T47D (cell line): ENCODE measurements around the gene SPINT1.
"Not testable (repeated sequence)": the region's sequence is repeated elsewhere in the genome, so short reads cannot be mapped to it uniquely, and the experiment has no call there.

Experiments used
- DNase-seq, 2 experiments: peaks; one replicate each; pipeline versions ENCODE4 v3.0.0 to v3.0.0-alpha.2; 2011 to 2012; ENCODE audit warnings: low read depth in 1 of 2, low spot score in 1 of 2
- JUND ChIP-seq: IDR thresholded peaks from 2 replicates; pipeline ENCODE4 v1.6.1; 2012; ENCODE audit warnings: low read depth
- in situ Hi-C: cut with HindIII; loops from 2 replicates; pipeline ENCODE4 v1.10.0; 2016; ENCODE audit warnings: low sequenced_read_pairs, low pct_unique_long_range_greater_than_20kb

Gene SPINT1

DNA sequence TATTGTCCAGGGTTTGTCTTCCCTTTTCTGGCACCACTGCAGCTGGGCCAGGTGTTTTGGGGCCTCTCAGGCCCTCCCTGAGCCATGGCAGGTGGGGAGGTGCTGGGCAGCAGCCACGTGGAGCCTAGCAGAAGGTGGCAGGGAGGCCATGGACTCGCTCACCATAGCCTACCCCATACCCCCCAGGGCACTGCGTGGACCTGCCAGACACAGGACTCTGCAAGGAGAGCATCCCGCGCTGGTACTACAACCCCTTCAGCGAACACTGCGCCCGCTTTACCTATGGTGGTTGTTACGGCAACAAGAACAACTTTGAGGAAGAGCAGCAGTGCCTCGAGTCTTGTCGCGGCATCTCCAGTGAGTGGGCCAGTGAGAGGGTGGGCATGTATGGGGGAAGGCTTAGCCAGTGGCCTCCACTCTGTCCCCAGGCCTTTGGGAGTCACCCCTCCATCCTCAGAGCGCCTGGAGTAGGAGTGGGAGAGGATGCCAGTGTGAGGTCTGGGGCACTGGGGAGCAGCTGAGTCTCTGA, 11.9 kb downstream of the SPINT1 start:
- in situ Hi-C loops = no loop called here
- DNase-seq = no peak
- no peak for TF ChIP-seq JUND

DNA sequence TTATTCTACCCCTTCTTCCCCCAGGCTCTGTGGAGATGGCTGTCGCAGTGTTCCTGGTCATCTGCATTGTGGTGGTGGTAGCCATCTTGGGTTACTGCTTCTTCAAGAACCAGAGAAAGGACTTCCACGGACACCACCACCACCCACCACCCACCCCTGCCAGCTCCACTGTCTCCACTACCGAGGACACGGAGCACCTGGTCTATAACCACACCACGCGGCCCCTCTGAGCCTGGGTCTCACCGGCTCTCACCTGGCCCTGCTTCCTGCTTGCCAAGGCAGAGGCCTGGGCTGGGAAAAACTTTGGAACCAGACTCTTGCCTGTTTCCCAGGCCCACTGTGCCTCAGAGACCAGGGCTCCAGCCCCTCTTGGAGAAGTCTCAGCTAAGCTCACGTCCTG, 12.9 kb downstream of the SPINT1 start:
- TF ChIP-seq JUND = no peak
- no peak for DNase-seq
- in situ Hi-C loops = no loop called here

DNA sequence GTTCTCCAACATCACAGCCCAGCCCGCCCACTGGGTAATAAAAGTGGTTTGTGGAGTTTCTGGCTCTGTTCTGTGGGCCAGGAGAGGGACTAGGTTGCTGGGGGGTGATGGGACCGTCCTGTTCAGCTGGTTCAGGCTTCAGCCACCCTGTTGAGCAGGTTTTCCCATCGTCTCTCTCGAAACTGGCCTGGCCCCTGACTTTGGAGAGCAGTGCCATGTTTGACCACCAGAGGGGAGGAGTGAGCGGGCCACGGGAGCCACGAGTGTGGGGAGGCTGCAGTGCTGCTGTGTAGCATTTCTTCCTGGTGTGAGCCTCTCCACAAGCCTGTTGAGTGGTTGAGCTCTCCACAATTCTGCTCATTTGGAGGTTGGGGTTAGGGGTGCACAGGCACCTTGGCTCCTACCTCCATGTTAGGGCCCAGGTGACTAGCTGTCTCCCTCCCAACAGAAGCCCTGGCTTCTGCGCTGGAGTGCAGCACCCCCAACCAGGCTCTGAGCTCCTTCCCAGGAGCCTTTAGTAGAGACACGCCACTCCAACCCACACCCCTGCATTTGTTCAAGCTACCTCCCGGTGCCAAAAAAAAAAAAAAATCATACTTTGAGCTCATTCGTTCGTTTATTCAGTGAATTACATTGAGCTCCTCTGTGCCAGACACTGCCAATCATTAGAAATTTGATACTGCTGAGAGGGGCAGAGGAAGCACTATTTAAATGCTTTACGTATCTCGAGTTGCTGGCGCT, 13.9 kb downstream of the SPINT1 start:
- peak; percentile 84 to 97 for DNase-seq
- no peak for TF ChIP-seq JUND
- in situ Hi-C loops = no loop called here

DNA sequence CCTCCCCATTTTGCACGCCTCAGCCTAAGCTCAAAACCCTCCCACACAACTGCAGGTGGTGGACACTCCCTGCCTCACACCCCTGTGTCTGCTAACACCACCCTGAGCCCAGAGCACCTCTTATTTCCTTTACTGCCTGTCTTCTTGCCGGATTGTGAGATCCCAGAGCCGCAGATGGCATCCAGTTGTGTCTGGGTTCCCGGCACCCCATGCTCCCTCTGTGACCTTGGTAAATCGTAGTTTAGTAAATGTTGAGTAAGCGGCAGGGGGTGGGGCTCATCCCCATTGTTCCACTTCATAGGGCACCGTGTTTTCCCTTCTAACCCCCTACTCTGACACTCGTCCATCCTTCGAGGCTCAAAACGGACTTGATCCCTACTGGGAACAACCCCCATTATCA, 14.9 kb downstream of the SPINT1 start:
- in situ Hi-C loops = no loop called here
- TF ChIP-seq JUND = no peak
- no peak for DNase-seq

DNA sequence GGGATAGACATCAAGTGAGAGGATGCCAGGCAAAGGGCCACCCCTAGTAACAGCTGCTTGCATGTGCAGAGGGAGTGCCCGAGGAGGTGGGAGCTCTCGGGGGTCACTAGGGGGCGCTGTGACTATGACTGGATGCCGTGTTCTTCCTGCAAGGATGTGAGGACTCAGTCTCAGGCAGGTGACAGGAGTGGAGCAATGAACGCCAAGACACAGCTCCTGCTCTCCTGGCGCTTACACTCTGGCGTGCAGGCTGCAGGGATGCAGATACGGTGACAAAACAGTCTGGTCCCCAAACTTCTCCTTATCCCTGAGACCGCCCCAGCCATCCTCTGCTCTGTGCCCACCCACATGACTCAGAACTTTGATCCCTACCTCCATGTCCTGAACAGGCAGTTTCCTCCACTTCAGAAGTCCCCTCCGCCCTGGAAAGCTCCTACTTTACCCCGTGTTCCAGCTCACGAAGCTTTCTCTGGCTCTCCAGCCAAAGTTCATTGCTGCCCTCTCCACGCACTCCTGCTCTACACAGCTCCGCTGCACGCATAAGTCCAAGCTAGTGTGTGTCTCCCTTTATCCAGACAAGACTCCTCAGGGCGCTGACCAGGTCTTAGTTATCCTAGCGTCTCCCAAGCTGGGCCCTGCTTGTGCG, 15.5 kb downstream of the SPINT1 start:
- in situ Hi-C loops = no loop called here
- no peak for TF ChIP-seq JUND
- peak; percentile 42 to 93 for DNase-seq

DNA sequence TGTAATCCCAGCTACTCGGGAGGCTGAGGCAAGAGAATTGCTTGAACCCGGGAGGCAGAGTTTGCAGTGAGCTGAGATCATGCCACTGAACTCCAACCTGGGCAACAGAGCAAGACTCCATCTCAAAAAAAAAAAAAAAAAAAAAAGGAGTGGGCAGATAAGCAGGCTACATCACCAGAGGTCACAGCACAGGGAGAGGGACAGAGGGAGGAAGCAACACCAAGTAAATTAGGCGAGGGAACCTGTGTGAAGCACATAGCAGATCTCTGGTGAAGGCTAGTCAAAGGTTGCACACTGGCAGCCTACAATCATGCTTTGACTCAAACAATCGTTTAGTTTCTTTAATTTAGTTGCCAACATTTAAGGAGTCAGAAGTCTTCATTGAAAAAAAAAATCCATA, 17.3 kb downstream of the SPINT1 start:
- DNase-seq, in situ Hi-C loops: not testable (repeated sequence)

DNA sequence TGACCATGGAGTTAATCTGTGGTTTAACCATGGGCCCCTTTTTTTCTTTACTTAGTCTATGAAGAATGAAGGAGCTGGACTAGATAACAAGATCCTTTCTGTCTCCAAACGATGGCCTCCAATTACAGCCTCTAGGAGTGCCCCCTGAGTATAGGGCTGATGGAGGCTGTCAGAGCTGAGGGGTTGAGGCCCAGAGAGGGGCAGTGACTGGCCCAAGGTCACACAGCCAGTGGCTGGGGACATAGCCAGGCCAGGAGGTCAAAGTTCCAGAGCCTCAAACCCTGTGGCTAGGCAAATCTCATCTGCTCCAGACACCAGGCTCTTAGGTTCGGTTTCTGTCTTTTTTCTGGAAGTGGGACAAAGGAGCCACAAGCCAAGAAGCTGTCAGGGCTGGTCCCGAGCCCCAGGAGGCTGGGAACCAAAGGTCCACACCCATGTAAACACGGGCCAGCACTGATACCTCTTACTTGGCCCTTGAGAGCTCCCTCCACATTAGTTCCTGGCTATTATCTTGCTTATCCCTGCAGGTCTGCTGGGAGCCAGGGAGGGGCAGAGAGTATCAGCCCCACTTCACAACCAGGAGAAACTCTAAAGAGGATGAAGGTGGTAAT, 19.9 kb downstream of the SPINT1 start:
- in situ Hi-C loops = no loop called here
- no peak for DNase-seq
- TF ChIP-seq JUND = no peak

DNA sequence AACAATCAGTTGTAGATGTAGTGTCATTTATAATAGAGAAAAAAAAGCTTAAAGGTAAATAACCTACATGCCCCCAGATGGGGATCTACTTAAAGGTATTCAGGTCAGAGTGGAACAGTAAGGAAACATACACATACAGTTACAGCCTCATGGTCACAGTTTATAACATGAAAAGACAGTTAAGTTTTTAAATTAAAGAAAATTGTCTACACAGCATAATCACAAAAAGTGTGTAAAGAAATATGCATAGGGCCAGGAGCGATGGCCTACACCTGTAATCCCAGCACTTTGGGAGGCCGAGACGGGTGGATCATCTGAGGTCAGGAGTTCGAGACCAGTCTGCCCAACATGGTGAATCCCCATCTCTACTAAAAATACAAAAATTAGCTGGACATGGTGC, 23.4 kb downstream of the SPINT1 start:
- in situ Hi-C loops = no loop called here
- no peak for DNase-seq
- no peak for TF ChIP-seq JUND

DNA sequence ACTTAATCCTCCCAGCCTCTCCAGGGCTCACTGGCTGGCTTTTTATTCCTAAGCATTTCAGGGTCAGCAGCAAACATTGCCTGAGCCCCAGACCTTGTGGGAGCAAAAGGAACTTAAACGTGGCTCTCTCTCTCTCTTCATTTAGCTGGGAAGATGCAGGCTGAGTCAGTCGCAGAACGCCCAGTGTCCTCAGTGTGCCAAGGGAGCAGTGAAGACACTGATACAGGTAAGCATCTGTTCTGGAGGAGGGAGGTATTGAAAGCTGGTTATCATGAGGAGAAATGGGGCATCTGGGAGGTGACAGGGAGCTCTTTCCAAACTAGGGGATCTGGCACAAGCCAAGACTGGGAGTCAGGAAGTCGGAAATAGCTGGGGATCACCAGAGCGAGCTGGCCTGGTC, 25.8 kb downstream of the SPINT1 start:
- in situ Hi-C loops = no loop called here
- DNase-seq = peak in 1 of 2 experiments; percentile 41
- no peak for TF ChIP-seq JUND

DNA sequence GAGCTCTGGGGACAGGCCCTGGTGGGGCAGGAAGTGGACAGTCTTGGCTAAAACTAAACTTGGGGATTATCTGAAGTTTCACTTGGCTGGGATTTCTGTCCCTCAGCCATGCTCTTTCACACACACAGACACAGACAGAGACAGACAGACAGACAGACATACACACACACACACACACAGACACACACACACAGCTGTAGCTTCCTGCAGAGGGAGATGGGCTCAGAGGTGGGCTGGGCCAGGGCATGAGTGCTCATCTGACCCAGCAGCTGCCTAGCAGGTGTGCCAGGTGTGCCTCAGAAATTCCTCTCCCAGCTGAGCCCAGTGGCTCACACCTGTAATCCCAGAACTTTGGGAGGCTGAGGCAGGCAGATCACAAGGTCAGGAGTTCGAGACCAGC, 26.9 kb downstream of the SPINT1 start:
- in situ Hi-C loops = no loop called here
- peak in 1 of 2 experiments; percentile 60 for DNase-seq
- TF ChIP-seq JUND = no peak

DNA sequence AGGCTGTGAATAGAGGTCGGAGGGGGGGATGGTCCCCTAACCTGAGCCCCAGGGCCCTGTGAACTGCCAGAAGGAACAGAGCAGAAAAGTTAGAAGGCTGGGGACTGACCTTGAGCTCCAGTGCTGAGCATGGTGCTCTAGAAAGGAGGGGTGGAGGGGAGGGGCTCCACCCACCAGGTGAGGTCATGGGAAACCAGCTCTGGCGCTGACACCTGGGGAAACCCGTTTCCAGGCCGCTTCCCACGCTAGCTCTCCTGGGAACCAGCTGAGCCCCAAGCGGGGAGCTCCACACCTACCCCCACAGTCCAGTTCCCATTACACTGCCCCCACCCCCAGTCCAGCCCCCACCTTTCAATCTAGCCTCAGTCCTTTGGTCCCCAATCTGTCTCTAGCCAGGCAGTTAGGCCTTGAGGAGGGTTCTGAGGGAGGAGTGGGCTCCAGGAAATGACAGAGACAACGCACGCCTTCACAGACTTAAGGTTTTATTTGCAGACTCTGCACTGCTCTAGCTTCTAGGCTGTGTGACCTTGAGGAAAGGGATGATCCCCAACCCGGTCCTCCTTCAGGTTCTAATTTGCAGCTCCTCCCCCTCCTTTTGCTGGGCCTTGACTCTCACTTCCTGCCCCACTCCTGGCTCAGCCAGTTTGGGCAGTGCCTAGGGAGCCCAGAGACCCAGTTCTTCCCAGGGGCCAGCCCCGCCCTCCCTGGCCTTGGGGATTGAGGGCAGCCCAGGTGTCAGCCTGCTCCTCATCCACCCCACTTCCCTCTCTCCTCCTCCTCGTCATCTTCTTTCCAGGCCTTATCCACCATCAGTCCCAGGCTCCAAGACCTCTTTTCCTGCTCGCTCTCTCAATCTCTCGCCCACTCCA, 28.1 kb downstream of the SPINT1 start:
- TF ChIP-seq JUND = no peak
- in situ Hi-C loops = no loop called here
- DNase-seq = peak; percentile 58 to 98
